ENCODE results near the gene MED29. TPM values are rescaled to one million over a fixed set of nuclear protein-coding genes. Genes with fewer than 3 reads are reported as not detected.
"Not testable (repeated sequence)": the region's sequence is repeated elsewhere in the genome, so short reads cannot be mapped to it uniquely, and the experiment has no call there.

The MED29 gene
- total and polyA plus RNA-seq, 2 experiments from 2014 or later = 43.8 to 59.6 TPM

- peak in 1 of 2 donors; percentile 99 for DNase-seq (ENCODE audit: low read depth in 1 of 2, low spot score in 1 of 2)
- H3K4me3 ChIP-seq = no peak overlapping the region
- TF ChIP-seq, protein P1, sequence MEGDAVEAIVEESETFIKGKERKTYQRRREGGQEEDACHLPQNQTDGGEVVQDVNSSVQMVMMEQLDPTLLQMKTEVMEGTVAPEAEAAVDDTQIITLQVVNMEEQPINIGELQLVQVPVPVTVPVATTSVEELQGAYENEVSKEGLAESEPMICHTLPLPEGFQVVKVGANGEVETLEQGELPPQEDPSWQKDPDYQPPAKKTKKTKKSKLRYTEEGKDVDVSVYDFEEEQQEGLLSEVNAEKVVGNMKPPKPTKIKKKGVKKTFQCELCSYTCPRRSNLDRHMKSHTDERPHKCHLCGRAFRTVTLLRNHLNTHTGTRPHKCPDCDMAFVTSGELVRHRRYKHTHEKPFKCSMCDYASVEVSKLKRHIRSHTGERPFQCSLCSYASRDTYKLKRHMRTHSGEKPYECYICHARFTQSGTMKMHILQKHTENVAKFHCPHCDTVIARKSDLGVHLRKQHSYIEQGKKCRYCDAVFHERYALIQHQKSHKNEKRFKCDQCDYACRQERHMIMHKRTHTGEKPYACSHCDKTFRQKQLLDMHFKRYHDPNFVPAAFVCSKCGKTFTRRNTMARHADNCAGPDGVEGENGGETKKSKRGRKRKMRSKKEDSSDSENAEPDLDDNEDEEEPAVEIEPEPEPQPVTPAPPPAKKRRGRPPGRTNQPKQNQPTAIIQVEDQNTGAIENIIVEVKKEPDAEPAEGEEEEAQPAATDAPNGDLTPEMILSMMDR (IDR thresholded peaks at IDR 0.05; ENCODE audit: low read depth, low read length) = no peak
- no peaks in the 10 kb centered on the region for H3K9me3 ChIP-seq (ENCODE audit: low read depth)
- peaks cover 44% of the 10 kb centered on the region for H3K36me3 ChIP-seq
- no peak overlapping the region for H3K27ac ChIP-seq
- no peaks in the 10 kb centered on the region for H3K27me3 ChIP-seq
- H3K4me1 ChIP-seq (ENCODE audit: low read depth) = no peaks in the 10 kb centered on the region
Measured at GRCh38 chr19:39372047-39372802, 19.0 kb upstream of the MED29 start.

- peak in 1 of 2 donors; percentile 62 for DNase-seq (ENCODE audit: low read depth in 1 of 2, low spot score in 1 of 2)
- Histone ChIP-seq H3K9me3 (ENCODE audit: low read depth) (no peaks in the 10 kb centered on the region), H3K4me3 (no peak overlapping the region), H3K4me1 (ENCODE audit: low read depth) (no peaks in the 10 kb centered on the region), H3K27ac (no peak overlapping the region), H3K27me3 (no peaks in the 10 kb centered on the region), H3K36me3 (peaks cover 51% of the 10 kb centered on the region)
- TF ChIP-seq, protein P1 (IDR thresholded peaks at IDR 0.05; ENCODE audit: low read depth, low read length) = no peak
Measured at GRCh38 chr19:39372941-39373340, 18.2 kb upstream of the MED29 start.

- Histone ChIP-seq H3K9me3 (ENCODE audit: low read depth) (no peaks in the 10 kb centered on the region), H3K27me3 (no peaks in the 10 kb centered on the region), H3K36me3 (peaks cover 58% of the 10 kb centered on the region), H3K27ac (no peak overlapping the region), H3K4me1 (ENCODE audit: low read depth) (no peaks in the 10 kb centered on the region), H3K4me3 (no peak overlapping the region)
- no peak for DNase-seq (ENCODE audit: low read depth in 1 of 2, low spot score in 1 of 2)
- TF ChIP-seq, protein P1 (IDR thresholded peaks at IDR 0.05; ENCODE audit: low read depth, low read length) = no peak
Measured at GRCh38 chr19:39375929-39376328, 15.2 kb upstream of the MED29 start.

DNA sequence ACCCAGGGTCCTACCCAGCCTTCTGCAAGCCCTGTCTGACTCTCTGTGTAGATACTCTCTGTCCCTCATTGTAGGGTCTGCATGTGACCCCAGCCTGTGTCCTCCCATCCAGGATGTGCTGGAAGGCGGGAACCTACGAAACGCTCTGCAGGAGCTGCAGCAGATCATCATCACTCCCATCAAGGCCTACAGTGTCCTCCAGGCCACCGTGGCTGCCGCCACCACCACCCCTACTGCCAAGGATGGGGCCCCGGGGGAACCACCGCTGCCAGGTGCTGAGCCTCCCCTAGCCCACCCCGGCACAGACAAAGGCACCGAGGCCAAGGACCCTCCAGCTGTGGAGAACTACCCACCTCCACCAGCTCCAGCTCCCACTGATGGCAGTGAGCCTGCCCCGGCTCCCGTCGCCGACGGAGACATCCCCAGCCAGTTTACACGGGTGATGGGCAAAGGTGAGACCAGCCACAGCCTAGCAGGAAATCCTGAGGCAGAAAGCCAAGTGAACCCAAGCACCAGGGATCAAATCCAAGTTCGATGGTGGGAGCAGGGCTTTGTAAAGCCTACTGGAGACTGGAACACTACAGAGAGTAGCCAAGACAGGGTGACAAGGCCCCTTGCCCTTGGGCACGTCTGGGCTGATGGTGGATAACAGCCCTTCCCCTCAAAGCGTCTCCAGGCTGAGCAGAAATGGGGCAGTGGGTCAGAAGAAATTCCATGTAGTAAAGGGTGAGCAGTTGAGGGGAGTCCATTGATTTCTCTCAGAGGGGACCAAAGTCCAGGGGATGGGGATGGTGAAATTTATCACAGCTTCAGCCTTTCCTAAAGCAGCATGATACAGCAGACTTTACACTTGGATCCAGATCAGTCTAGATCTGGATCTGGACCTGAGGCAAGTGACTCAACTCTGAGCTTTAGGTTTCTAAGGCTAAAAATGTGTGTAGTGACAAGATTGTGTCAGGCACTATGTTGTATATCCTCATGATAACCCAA lies 13.5 kb upstream of the MED29 start:
- peaks cover 66% of the 10 kb centered on the region for H3K36me3 ChIP-seq
- H3K4me1 ChIP-seq (ENCODE audit: low read depth) = no peaks in the 10 kb centered on the region
- no peak overlapping the region for H3K27ac ChIP-seq
- no peaks in the 10 kb centered on the region for H3K27me3 ChIP-seq
- TF ChIP-seq, protein P1 (IDR thresholded peaks at IDR 0.05; ENCODE audit: low read depth, low read length) = no peak
- no peak for DNase-seq (ENCODE audit: low read depth in 1 of 2, low spot score in 1 of 2)
- H3K9me3 ChIP-seq (ENCODE audit: low read depth) = no peaks in the 10 kb centered on the region
- H3K4me3 ChIP-seq = no peak overlapping the region

DNA sequence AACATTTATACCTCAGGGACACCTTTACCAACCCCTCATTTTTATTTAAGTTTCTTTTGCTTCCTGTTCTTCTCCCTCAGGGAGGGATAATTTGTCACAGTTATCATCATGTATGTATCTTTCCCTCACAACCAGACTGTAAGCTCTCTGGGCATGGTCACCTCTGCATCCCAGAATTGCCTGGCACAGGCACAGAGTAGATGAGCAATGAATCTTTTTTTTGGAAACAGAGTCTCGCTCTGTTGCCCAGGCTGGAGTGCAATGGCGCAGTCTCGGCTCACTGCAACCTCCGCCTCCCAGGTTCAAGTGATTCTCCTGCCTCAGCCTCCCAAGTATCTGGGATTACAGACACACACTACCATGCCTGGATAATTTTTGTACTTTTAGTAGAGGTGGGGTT lies 11.8 kb upstream of the MED29 start:
- not testable (repeated sequence) for DNase-seq (ENCODE audit: low read depth in 1 of 2, low spot score in 1 of 2); H3K27me3 ChIP-seq; H3K4me1 ChIP-seq (ENCODE audit: low read depth); H3K27ac ChIP-seq; H3K9me3 ChIP-seq (ENCODE audit: low read depth); H3K4me3 ChIP-seq
- H3K36me3 ChIP-seq = peaks cover 67% of the 10 kb centered on the region
